ENCODE results near the gene OPCML. TPM values are rescaled to one million over a fixed set of nuclear protein-coding genes. Genes with fewer than 3 reads are reported as not detected.

Gene OPCML
- total and polyA plus RNA-seq, 2 experiments from 2014 or later = 1.2 to 4.4 TPM

DNA sequence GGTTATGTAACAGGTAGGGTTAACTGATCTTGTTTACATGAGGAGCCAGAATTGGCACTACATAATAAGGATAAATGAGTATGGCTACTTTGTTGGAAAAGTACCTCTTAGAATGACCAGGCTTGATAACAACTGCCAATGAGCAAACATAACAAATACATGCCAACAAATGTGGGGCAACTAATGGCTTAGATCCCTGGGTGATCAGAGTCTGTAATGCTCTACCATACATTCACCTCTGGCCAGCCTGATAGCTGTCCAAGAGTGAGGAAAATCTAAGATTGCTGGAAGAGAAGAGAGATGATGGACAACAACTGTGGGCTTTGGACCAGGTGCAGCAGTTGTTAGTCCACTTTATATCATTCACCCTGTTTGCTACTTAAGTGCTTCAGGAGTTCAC is 1136.9 kb downstream of the OPCML start:
- peaks cover 5% of the 10 kb centered on the region for H3K9me2 ChIP-seq (ENCODE audit: insufficient read depth)

DNA sequence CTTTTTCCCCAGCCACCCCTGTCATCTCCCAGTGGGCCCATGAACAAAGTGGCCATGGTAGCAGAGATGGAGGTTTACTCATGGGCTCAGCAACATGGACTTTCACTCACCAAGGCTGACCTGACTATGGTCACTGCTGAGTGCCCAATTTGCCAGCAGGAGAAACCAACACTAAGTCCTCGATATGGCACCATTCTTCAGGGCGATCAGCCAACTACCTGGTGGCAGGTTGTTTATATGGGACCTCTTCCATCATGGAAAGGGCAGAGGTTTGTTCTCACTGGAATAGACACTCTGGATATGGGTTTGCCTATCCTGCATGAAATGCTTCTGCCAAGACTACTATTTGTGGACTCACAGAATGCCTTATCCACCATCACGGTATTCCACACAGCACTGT is 1152.8 kb downstream of the OPCML start:
- Mint-ChIP-seq H3K4me1 (no peaks in the 10 kb centered on the region), H3K27ac (no peak overlapping the region), H3K9me3 (peaks cover 36% of the 10 kb centered on the region), H3K27me3 (ENCODE audit: insufficient read depth, low read depth, poor library complexity) (peaks cover 5% of the 10 kb centered on the region), H3K4me3 (no peak overlapping the region), H3K36me3 (ENCODE audit: low read depth) (peaks cover 25% of the 10 kb centered on the region)
- H3K27me3 ChIP-seq (ENCODE audit: insufficient read depth) = no peaks in the 10 kb centered on the region
- ATAC-seq = no peak
- peaks cover 4% of the 10 kb centered on the region; the same call in 1 of the 2 replicates for H3K9me2 ChIP-seq (ENCODE audit: insufficient read depth)
- no peak overlapping the region for H3K27ac ChIP-seq (ENCODE audit: low read depth)
- no peaks in the 10 kb centered on the region for H3K4me1 ChIP-seq (ENCODE audit: insufficient read depth)
- TF ChIP-seq ZNF114 (CRISPR knock-in tag; IDR thresholded peaks at IDR 0.05) = no peak
- TF ChIP-seq STAT1 (IDR thresholded peaks at IDR 0.05; ENCODE audit: unreplicated experiment) = no peak
- TF ChIP-seq, protein P1, sequence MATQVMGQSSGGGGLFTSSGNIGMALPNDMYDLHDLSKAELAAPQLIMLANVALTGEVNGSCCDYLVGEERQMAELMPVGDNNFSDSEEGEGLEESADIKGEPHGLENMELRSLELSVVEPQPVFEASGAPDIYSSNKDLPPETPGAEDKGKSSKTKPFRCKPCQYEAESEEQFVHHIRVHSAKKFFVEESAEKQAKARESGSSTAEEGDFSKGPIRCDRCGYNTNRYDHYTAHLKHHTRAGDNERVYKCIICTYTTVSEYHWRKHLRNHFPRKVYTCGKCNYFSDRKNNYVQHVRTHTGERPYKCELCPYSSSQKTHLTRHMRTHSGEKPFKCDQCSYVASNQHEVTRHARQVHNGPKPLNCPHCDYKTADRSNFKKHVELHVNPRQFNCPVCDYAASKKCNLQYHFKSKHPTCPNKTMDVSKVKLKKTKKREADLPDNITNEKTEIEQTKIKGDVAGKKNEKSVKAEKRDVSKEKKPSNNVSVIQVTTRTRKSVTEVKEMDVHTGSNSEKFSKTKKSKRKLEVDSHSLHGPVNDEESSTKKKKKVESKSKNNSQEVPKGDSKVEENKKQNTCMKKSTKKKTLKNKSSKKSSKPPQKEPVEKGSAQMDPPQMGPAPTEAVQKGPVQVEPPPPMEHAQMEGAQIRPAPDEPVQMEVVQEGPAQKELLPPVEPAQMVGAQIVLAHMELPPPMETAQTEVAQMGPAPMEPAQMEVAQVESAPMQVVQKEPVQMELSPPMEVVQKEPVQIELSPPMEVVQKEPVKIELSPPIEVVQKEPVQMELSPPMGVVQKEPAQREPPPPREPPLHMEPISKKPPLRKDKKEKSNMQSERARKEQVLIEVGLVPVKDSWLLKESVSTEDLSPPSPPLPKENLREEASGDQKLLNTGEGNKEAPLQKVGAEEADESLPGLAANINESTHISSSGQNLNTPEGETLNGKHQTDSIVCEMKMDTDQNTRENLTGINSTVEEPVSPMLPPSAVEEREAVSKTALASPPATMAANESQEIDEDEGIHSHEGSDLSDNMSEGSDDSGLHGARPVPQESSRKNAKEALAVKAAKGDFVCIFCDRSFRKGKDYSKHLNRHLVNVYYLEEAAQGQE (IDR thresholded peaks at IDR 0.05; ENCODE audit: unreplicated experiment) = no peak
- TF ChIP-seq, protein P2, sequence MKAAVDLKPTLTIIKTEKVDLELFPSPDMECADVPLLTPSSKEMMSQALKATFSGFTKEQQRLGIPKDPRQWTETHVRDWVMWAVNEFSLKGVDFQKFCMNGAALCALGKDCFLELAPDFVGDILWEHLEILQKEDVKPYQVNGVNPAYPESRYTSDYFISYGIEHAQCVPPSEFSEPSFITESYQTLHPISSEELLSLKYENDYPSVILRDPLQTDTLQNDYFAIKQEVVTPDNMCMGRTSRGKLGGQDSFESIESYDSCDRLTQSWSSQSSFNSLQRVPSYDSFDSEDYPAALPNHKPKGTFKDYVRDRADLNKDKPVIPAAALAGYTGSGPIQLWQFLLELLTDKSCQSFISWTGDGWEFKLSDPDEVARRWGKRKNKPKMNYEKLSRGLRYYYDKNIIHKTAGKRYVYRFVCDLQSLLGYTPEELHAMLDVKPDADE (IDR thresholded peaks at IDR 0.05) = no peak
- no peak for TF ChIP-seq EZH2 (IDR thresholded peaks at IDR 0.05; ENCODE audit: low read depth, unreplicated experiment)
- DNase-seq (ENCODE audit: low spot score) = no peak
- H3F3A ChIP-seq (replicated peaks; ENCODE audit: low read depth) = no peaks in the 10 kb centered on the region
- peaks cover 10% of the 10 kb centered on the region for H3K36me3 ChIP-seq (ENCODE audit: insufficient read depth)
- no peaks in the 10 kb centered on the region for H3K79me2 ChIP-seq (replicated peaks; ENCODE audit: insufficient read depth)
- no peaks in the 10 kb centered on the region for H4K20me1 ChIP-seq (replicated peaks; ENCODE audit: insufficient read depth)
- no peak overlapping the region for H3K4me3 ChIP-seq
- H2AFZ ChIP-seq = no peak overlapping the region
- no peak overlapping the region for H3K4me2 ChIP-seq

More for the DNA sequence above, 1136.9 kb downstream of the OPCML start:
- H3K4me1 ChIP-seq (ENCODE audit: insufficient read depth) = 0 out of 2 replicates have a peak, but pooled peaks cover under 1% of the 10 kb centered on the region
- no peak overlapping the region for H3K27ac Mint-ChIP-seq
- H3K4me3 Mint-ChIP-seq = no peak overlapping the region
- peaks cover 3% of the 10 kb centered on the region for H3K27me3 Mint-ChIP-seq (ENCODE audit: insufficient read depth, low read depth, poor library complexity)
- H3K79me2 ChIP-seq (replicated peaks; ENCODE audit: insufficient read depth) = no peaks in the 10 kb centered on the region
- no peak overlapping the region for H3K4me2 ChIP-seq
- H3K4me1 Mint-ChIP-seq = peaks cover 1% of the 10 kb centered on the region
- H4K20me1 ChIP-seq (replicated peaks; ENCODE audit: insufficient read depth) = no peaks in the 10 kb centered on the region
- no peak for DNase-seq (ENCODE audit: low spot score)
- H3F3A ChIP-seq (replicated peaks; ENCODE audit: low read depth) = no peaks in the 10 kb centered on the region
- H3K36me3 ChIP-seq (ENCODE audit: insufficient read depth) = no peaks in the 10 kb centered on the region
- no peak for ATAC-seq
- peaks cover 4% of the 10 kb centered on the region; the same call in 1 of the 3 replicates for H3K9me3 Mint-ChIP-seq
- TF ChIP-seq, protein P1 (IDR thresholded peaks at IDR 0.05; ENCODE audit: unreplicated experiment) = no peak
- H2AFZ ChIP-seq = no peak overlapping the region
- H3K27ac ChIP-seq (ENCODE audit: low read depth) = no peak overlapping the region
- H3K27me3 ChIP-seq (ENCODE audit: insufficient read depth) = no peaks in the 10 kb centered on the region
- H3K4me3 ChIP-seq = no peak overlapping the region
- peaks cover 3% of the 10 kb centered on the region; the same call in 1 of the 3 replicates for H3K36me3 Mint-ChIP-seq (ENCODE audit: low read depth)

All from GM23338 (cell line).